Kidney capillary endothelial cell (primary cell): Measurements from ENCODE around the gene PANK4.
"Not testable (repeated sequence)": the region's sequence is repeated elsewhere in the genome, so short reads cannot be mapped to it uniquely, and the experiment has no call there.

Experiments
- DNase-seq: peaks from one replicate; pipeline ENCODE4 v3.0.0-alpha.2; 2018; ENCODE audit warnings: low spot score

The PANK4 gene

DNA sequence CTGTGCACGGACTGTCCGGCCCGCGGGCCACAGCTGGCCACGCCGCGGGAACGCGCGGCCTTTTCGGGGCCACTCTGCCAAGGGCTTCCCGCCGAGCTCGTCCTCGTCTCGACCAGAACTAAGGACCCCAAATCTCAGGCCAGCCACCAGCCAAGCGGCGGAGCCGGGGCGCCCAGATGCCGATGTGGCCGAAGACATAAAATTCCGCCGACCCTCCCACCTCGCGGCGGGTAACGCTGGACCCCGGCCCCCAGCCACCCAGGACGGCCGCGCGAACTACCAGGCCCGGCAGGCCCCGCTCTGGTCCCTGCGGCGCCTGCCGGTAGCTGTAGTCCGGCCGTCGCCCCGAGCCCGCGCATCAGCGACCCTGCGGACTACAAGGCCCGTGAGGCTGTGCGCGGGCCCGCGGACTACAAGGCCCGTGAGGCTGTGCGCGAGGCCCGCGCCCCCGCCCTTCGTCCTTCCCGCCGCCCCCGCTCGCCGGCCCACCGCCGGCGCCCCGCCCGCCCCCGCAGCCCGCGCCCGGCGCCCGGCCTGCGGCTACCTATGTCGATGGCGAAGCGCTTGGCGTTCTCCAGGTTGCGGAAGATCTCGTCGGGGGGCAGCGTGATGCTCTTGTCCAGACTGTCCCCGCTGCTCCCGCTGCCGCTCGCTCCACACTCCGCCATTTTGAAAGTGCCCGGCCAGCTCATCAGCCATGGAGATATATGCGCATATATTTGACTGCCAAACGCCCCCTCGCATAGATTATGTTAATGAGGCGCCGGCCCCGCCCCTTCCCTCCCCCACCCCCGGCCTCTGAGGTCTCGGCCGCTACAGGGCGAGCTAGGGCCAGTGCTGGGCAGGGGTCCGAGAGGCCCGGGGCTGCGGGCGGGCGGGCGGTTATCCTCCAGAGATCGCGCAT is at the start of gene PANK4:
TSS of gene PANK4 (minus strand) at position 677 of the 904 bp plus-strand sequence. CDS start at position 668, 9 bp downstream.
- peak; percentile 85 for DNase-seq

DNA sequence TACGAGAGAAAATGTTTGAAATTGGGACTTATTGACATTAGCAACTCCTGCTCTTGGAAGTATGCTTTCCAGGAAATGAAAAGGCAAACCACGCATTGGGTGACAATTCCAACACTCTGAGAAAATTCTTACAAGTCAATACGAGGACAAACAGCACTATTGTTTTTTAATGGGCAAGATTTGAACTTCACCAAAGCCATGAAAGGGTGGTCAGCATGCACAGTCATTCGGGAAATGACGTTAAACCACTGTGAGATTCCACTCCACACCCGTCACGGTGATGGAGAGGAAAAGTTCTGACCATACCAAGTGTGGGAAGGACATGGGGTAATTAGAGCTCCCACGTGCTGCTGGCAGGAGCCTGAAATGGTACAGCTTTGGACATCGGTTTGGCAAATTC is 48.0 kb upstream of the PANK4 start:
- DNase-seq, result no peak

DNA sequence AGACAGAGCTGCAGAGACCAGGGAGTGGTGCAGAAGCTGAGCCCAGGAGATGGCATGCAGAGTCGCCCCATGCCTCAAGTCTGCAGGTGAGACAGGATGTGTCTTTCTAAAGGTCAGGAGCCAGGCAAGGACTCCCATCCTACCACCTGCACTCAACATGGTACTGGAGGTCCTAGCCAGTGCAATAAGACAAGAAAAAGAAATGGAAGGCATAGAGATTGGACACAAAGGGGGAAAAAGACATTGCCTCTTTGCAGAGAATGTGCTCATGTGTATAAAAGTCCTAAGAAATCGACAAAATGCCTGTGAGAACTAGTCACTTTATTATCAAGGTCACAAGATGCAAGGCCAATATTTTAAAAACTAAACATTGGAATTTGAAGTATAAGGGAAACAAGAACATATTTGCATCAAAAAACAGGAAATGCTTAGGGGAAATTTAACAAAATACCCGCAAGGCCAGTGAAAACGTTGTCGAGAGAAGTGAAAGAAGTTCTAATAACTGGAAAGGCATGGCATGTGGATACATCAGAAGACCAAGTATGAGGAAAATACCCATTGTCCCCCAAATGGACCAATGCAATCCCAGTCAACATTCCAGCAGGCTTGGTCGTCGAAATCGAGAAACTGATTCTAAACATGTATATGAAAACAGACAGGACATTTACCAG is 47.0 kb upstream of the PANK4 start:
- DNase-seq, result no peak

DNA sequence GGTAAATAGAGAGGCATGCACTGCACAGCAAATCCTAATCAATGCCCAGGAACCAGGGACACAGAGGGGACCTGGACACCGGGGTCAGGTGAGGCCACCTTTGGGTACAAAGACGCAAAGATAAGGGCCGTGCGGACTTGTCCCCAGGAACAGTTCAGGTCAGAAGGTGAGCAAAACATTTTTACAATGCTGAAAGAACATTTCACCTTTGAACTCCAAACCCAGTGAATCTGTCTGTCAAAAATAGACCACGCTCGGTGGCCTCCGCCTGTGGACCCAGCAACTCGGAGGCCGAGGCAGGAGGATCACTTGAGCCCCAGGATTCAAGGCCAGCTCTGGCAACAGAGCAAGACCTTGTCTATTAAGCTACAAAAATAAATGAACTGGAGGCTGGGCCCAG is 45.0 kb upstream of the PANK4 start:
- DNase-seq, result no peak

DNA sequence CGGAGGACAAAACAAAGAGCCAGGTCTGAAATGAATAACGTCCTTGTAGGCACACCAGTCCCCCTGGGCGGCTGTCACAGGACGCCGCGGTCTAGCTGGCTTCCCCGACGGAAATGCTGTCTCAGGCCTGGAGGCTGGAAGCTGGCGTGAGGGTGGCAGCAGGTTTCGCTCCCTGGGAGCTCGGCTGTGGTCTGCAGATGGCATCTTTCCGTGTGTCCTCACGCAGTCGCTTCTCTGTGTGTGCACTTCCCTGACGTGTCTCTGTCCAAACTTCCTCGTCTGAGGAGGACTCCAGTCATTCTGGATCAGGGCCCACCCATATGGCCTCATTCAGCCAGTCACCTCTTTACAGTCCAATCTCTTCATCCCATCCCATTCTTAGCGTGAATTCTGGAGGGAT is 43.9 kb upstream of the PANK4 start:
- no peak for DNase-seq

GRCh38 chr1:2569703-2570102 is 43.3 kb upstream of the PANK4 start:
- DNase-seq, result not testable (repeated sequence)

DNA sequence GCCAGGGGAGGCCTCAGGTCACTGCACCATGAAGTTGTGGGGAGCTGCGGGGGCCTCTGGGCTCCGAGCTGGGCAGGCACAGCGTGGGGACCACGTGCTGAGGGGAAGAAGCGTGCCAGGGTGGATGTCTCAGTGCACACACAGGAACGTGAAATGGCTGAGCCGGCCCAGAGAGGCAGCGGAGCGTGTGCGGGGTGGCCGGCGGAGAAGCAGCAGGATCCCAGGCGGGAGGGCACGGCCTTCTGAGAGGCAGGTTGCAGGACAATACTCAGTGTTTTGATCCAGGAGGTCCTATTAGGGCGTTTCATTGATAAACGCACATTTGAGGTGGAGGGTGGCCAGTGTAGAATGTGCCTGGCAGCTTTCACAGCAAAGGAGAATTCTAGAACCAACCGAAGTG is 42.7 kb upstream of the PANK4 start:
- DNase-seq, result no peak

- DNase-seq, result not testable (repeated sequence)
Observed at GRCh38 chr1:2568187-2568816, 41.9 kb upstream of the PANK4 start.

- no peak for DNase-seq
Observed at GRCh38 chr1:2567083-2567679, 40.8 kb upstream of the PANK4 start.

- DNase-seq, result no peak
Observed at GRCh38 chr1:2566101-2567045, 40.0 kb upstream of the PANK4 start.

- no peak for DNase-seq
Observed at GRCh38 chr1:2564815-2565374, 38.5 kb upstream of the PANK4 start.

DNA sequence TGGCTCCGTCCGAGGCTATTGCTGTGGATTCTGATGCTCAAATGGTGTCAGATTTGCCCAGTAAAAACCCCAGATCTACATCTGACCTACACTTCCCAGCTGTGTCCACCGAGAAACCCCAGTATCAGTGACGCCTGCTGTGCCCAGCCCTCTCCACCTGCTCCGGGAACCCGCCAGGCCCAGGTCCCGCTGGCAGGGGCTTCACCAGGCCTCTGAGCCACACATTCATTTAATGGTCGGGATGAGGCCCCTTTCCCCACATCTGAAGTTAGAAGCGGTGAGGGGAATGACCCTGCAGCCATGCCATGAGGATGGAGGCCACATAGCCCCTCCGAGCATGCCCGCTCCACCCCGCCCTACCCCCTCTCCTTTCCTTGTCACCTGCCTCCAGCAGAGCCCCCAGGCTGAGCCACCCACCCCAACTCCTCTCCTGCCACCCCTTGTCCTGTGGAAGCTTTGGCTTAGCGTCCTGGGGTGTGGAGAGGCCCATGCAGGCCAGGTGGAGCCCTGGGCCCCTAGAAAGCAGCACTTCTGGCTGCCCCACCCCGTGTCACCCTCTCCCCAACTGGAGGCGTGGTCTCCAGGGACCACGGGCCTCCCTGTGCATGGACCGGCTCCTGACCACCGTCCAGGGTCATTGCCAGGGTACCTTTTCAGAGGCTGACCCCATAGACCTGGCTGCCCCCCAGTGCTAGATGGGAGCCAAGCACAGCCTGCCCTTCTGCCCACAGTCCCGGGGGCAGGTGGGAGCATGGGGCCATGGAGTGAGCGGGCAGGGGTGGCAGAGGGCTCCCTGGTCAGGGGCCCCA is 37.8 kb upstream of the PANK4 start:
- DNase-seq, result no peak

DNA sequence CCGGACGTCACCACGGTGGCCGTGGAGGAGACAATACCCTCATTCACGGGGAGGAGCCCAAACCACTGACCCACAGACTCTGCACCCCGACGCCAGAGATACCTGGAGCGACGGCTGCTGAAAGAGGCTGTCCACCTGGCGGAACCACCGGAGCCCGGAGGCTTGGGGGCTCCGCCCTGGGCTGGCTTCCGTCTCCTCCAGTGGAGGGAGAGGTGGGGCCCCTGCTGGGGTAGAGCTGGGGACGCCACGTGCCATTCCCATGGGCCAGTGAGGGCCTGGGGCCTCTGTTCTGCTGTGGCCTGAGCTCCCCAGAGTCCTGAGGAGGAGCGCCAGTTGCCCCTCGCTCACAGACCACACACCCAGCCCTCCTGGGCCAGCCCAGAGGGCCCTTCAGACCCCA is 36.8 kb upstream of the PANK4 start:
- no peak for DNase-seq

DNA sequence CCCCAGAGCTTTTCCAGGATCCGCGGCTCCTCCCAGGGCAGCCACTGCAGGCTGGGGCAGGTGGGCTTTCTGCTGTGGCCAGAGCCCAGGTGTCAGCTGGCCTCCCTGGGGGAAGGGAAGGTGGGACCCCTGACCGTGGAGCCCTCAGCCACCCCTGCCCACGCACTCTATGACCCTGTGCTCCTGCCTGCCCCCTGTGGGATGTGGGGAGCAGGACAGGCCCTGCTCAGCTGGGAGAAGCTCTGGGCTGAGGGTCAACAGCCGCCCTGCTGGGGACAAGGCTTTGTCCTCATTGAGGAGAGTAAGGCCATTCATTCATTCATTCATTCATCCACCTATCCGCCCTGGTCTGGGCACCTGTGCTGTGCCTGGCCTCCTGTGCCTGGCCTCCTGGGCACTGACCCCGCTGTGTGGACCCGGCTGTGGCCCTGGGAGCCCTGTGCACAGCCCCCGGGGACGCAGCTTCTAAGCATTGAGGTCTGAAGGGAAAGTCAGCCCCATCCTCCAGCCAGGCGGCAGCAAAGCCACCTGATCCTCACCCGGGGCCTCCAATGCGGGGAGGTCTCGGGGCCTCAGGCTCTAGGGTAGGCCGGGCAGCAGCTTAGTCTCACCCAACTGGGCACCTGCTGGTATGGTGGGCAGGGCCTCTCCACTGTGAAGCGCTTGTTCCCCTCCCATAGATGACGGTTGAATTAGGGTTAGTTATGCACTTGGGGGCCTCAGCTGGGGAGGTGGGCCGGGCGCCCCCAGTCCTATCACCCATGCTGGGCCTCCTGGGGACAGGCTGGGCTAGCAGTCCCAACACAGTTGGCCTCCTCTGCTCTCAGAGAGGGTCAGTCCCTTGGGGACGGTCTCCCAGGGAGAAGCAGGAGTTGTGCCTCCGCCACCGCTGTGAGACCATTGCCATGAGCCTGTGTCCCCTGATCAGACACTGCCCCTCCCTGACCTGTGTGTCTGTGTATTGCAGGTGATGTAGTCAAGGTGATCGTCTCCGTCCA is 35.8 kb upstream of the PANK4 start:
- no peak for DNase-seq

DNA sequence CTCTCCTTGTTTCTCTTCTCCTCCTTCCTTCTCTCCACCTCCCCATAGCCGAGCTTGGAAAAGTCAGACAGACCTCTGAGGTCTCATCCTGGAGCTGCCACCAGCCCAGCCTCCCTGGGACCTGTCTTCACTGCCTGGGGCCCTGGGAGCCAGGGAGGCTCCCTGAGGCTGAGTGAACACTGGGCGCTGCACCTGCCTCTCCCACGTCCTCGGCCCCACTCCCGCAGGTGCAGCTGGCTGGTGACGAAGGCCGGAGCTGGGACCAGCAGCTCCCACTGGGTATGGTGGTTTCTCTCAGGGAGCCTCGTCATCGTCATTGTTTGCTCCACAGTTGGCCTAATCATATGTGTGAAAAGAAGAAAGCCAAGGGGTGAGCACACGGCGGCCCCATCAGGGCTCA is 35.0 kb upstream of the PANK4 start:
- DNase-seq, result no peak

DNA sequence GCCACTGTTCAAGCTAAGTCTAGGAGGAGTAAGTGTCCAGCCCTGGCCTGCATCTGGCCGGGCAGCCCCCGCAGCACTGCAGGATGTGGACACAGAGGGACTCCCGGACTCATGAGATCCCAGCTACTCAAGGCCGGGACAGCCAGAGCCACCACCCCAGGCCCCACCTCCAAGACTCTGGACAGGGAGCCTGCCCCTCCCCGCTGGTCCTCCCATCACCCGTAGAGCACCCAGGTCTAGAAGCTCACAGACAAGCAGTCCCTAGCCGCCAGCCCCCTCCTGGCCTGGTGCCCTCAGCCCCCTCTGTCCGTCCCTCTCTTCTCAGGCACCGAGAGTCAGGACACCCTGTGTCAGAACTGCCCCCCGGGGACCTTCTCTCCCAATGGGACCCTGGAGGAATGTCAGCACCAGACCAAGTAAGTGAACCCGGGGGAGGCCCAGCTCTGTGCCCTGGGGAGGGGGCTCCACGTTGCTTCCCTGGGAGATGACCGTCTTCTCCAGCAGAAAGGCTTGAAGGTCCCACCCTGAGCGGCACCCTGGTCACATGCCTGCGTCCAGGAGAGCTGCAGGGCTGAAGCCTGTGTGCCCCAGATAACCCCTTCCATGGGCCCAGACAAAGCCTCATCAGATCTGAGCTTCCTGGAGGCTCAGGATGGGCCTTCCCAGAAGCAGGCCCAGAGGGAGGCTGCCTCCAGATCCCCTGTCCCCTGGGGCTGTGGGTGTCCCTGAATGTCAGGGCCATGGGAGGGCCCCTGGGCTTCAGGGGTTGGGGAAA is 34.1 kb upstream of the PANK4 start:
- no peak for DNase-seq

DNA sequence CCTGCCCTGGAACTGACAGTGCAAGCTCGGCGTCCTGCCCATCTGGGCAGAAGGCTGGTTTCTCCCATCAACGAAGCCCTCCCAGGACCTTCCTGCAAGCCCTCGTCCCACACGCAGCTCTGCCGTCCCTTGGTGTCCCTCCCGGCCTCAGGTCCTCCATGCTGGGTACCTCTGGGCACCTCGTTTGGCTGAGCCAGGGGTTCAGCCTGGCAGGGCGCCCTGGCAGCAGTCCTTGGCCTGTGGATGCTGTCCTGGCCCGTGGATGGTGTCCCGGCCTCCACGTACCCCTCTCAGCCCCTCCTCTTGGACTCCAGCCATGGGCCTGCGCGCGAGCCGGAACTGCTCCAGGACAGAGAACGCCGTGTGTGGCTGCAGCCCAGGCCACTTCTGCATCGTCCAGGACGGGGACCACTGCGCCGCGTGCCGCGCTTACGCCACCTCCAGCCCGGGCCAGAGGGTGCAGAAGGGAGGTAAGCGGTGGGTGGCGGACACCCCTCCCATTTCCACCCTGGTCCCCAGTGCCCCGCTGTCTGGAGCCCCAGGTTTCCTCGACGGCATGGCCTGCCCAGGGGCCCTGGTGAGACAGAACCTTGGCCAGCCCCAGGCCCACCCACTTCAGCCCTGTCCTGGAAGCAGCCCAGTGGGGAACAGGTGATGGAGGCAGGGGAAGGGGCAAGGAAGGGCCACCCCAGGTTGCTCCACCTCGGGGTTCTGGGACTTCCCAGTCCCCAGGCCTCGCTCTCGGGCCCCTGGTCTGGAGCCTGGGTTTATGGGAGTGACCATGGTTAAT is 33.3 kb upstream of the PANK4 start:
- no peak for DNase-seq
